ENCODE measurements around the gene SYNGR2. TPM values are rescaled to one million over a fixed set of nuclear protein-coding genes. Genes with fewer than 3 reads are reported as not detected.
A peak's percentile ranks its signal among the peaks of the same experiment; 100 is the strongest.

SYNGR2 gene
- 61.7 and 68.8 TPM in 2 replicates for total RNA-seq (2014; rRNA removed; shearing (Covaris generic))
- 81.5 and 85.6 TPM in 2 replicates for polyA plus RNA-seq (2014; cell fraction: nucleus; rRNA removed)

- peak; percentile 80 for DNase-seq (ENCODE audit: extremely low read depth, low read depth)
These were observed at the start of gene SYNGR2 for GRCh38 chr17:78168242-78168902. SYNGR2 (plus strand) TSS chr17:78168581; CDS start chr17:78168617, 36 bp downstream.

GRCh38 chr17:78118801-78119241 is 49.6 kb upstream of the SYNGR2 start:
- no peak for DNase-seq (ENCODE audit: extremely low read depth, low read depth)

- DNase-seq (ENCODE audit: extremely low read depth, low read depth): no peak
These were observed 47.8 kb upstream of the SYNGR2 start for GRCh38 chr17:78120537-78120936.

- DNase-seq (ENCODE audit: extremely low read depth, low read depth): no peak
These were observed 47.2 kb upstream of the SYNGR2 start for GRCh38 chr17:78120971-78121800.

GRCh38 chr17:78121801-78122215 is 46.6 kb upstream of the SYNGR2 start:
- DNase-seq (ENCODE audit: extremely low read depth, low read depth): no peak

- no peak for DNase-seq (ENCODE audit: extremely low read depth, low read depth)
These were observed 46.0 kb upstream of the SYNGR2 start for GRCh38 chr17:78122216-78122930.

GRCh38 chr17:78122931-78123249 is 45.5 kb upstream of the SYNGR2 start:
- DNase-seq (ENCODE audit: extremely low read depth, low read depth): no peak

- DNase-seq (ENCODE audit: extremely low read depth, low read depth): no peak
These were observed 45.0 kb upstream of the SYNGR2 start for GRCh38 chr17:78123258-78123929.

GRCh38 chr17:78124081-78124835 is 44.1 kb upstream of the SYNGR2 start:
- DNase-seq (ENCODE audit: extremely low read depth, low read depth): no peak

- no peak for DNase-seq (ENCODE audit: extremely low read depth, low read depth)
These were observed 43.6 kb upstream of the SYNGR2 start for GRCh38 chr17:78124836-78125137.

- no peak for DNase-seq (ENCODE audit: extremely low read depth, low read depth)
These were observed 43.1 kb upstream of the SYNGR2 start for GRCh38 chr17:78125138-78125913.

- no peak for DNase-seq (ENCODE audit: extremely low read depth, low read depth)
These were observed 42.1 kb upstream of the SYNGR2 start for GRCh38 chr17:78125976-78126894.

- no peak for DNase-seq (ENCODE audit: extremely low read depth, low read depth)
These were observed 41.5 kb upstream of the SYNGR2 start for GRCh38 chr17:78126895-78127238.

GRCh38 chr17:78127239-78127887 is 41.0 kb upstream of the SYNGR2 start:
- no peak for DNase-seq (ENCODE audit: extremely low read depth, low read depth)

- DNase-seq (ENCODE audit: extremely low read depth, low read depth): no peak
These were observed 40.4 kb upstream of the SYNGR2 start for GRCh38 chr17:78127888-78128550.

- peak; percentile 22 for DNase-seq (ENCODE audit: extremely low read depth, low read depth)
These were observed 39.6 kb upstream of the SYNGR2 start, which contains the start of gene TMC6 for GRCh38 chr17:78128551-78129350. TMC6 (minus strand) TSS chr17:78128755; CDS start chr17:78126832, 1,923 bp downstream.
